GM12873 (cell line): ENCODE data around the gene FASTKD2.

Source experiments
- CTCF ChIP-seq: IDR thresholded peaks from 2 replicates; pipeline ENCODE4 v1.5.1; 2012; ENCODE audit warnings: low read depth, mild to moderate bottlenecking, moderate library complexity, low read length, control low read depth; ENCODE audit not compliant: insufficient read depth; ENCODE audit errors: missing control alignments

FASTKD2 gene

DNA sequence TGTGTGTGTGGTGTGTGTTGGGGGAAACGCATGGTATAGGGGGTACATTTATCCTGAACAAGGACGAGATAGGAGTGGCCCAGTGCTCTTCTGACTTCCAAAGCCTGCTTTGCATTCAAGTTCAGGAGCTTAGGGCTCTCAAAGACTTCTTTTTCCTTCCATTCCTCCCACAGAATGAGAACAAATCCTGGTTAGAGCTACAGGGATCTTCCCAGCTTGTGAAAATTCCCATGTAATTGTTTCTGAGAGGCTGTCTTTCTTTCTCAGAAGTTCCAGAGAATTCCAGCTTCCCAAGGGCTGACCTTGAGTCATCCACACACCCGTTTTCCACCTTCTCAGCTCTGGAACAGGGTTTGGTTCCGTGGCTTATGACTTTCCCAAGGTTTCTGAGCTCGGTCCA lies 38.9 kb downstream of the FASTKD2 start:
- TF ChIP-seq CTCF = no peak

GRCh38 chr2:206805887-206806607 lies 40.6 kb downstream of the FASTKD2 start:
- no peak for TF ChIP-seq CTCF

GRCh38 chr2:206814498-206814897 lies 49.1 kb downstream of the FASTKD2 start:
- no peak for TF ChIP-seq CTCF

DNA sequence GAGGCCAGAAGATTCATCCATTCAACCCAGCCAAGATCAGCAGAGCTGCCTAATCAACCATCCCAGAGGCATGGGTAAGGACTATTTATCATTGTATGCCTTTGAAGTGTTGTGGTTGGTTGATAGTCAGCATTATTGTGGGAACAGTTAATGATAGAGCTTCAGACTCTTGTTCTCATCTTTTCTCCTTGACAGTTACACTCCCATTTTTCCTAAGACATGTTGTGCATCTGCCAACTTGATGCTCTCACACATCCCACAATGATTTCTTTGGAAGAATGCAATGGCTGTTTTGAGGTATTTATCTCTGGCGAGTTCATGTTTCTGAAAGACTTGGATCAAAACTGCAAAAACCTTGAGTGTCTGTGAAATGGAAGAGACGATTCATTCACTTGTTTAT lies 55.4 kb downstream of the FASTKD2 start:
- no peak for TF ChIP-seq CTCF

- TF ChIP-seq CTCF = no peak
These were observed 57.8 kb downstream of the FASTKD2 start for GRCh38 chr2:206823178-206823577.

DNA sequence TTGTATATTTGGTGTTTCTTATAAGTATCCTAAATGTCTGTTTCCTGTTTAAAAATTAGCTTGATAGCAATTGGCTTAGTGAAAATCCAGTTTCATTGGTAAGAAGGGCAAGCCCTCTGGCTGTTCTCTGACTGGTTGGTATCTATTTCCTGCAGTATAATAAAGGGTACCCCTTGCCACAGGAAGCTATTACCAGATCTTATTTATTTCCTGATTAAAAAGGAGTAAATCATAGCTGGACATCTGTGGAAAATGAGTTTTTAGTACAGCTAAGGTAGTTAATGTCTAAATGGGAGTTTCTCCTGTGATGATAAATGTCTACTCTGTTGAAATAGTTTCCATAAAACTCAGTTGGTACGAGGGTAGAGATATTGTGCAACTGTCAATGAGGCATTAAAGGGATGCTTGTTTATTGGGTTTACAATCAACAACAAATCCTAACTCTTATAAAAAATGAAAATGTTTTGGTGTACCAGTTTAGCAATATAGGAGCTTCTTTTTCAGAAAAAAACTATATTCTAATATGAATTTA lies 58.7 kb downstream of the FASTKD2 start:
- no peak for TF ChIP-seq CTCF

DNA sequence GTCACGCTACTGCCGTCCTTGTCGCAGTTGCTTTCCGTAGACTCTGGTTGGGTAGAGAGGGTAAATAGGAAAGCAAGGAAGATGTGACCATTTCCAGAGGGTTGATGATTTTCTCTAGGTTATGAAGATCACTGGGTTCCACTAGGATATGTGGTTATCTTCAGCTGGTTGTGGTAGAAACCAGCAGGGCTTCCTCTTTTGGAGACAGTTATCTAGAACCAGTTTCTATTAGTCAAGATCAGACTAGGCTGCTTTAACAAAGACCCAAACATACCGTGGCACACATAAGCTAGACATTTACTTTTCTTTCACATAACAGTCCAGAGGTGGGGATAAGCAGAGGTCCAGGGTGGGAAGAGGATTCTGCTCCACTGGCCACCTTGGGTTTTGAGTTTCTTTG lies 59.6 kb downstream of the FASTKD2 start:
- no peak for TF ChIP-seq CTCF
